GM12891 (cell line): ENCODE data around the gene NTRK3.

Experiments used
- DNase-seq: peaks from one replicate; pipeline ENCODE4 v3.0.0; 2011; ENCODE audit warnings: low spot score; ENCODE audit not compliant: insufficient read length
- FAIRE-seq: peaks from 2 replicates; lab custom pipeline; 2011; peaks lifted over from hg19 to GRCh38; lab: Jason Lieb, UNC
- PAX5 ChIP-seq: IDR thresholded peaks from 2 replicates; pipeline ENCODE4 v1.6.1; 2011; ENCODE audit warnings: low read length, moderate library complexity, mild to moderate bottlenecking; ENCODE audit not compliant: insufficient read depth, severe bottlenecking
- POLR2A ChIP-seq: IDR thresholded peaks from 2 replicates; pipeline ENCODE4 v1.6.1; 2011; ENCODE audit warnings: low read depth, low read length, control low read depth
- POLR2AphosphoS5 ChIP-seq: IDR thresholded peaks from 2 replicates; pipeline ENCODE4 v1.6.1; 2011; ENCODE audit warnings: low read depth, low read length, control low read depth
- POU2F2 ChIP-seq: IDR thresholded peaks from 2 replicates; pipeline ENCODE4 v1.6.1; 2011; ENCODE audit warnings: low read depth, mild to moderate bottlenecking, control low read depth, low read length, moderate library complexity
- SPI1 ChIP-seq: IDR thresholded peaks from 2 replicates; pipeline ENCODE4 v1.6.1; 2011; ENCODE audit warnings: low read depth, low read length, control low read depth
- TAF1 ChIP-seq: IDR thresholded peaks from 2 replicates; pipeline ENCODE4 v1.6.1; 2011; ENCODE audit warnings: low read depth, low read length, control low read depth

NTRK3 gene

GRCh38 chr15:87907676-87908446, 348.7 kb downstream of the NTRK3 start:
- FAIRE-seq = no peak

GRCh38 chr15:87906444-87906843, 350.1 kb downstream of the NTRK3 start:
- no peak for DNase-seq
- TF ChIP-seq POLR2A (no peak), PAX5 (no peak), POU2F2 (no peak), TAF1 (no peak), POLR2AphosphoS5 (no peak), SPI1 (no peak)
- no peak for FAIRE-seq

More at GRCh38 chr15:87907676-87908446, 348.7 kb downstream of the NTRK3 start:
- TF ChIP-seq PAX5 = no peak
- TF ChIP-seq TAF1 = no peak
- TF ChIP-seq POLR2A = no peak
- no peak for TF ChIP-seq POU2F2
- no peak for TF ChIP-seq POLR2AphosphoS5
- TF ChIP-seq SPI1 = no peak
- DNase-seq = no peak

- TF ChIP-seq POLR2AphosphoS5 = no peak
- TF ChIP-seq POLR2A = no peak
- TF ChIP-seq TAF1 = no peak
- DNase-seq (no peak), FAIRE-seq (no peak)
Observed at GRCh38 chr15:87902772-87903426, 353.6 kb downstream of the NTRK3 start.

- no peak for FAIRE-seq
- DNase-seq = no peak
- TF ChIP-seq PAX5 = no peak
- no peak for TF ChIP-seq POLR2AphosphoS5
- TF ChIP-seq POLR2A = no peak
- TF ChIP-seq TAF1 = no peak
- no peak for TF ChIP-seq POU2F2
- no peak for TF ChIP-seq SPI1
Observed at GRCh38 chr15:87901926-87902690, 354.4 kb downstream of the NTRK3 start.

GRCh38 chr15:87901008-87901407, 355.5 kb downstream of the NTRK3 start:
- DNase-seq = no peak
- no peak for FAIRE-seq

GRCh38 chr15:87896936-87897335, 359.6 kb downstream of the NTRK3 start:
- no peak for FAIRE-seq

More at GRCh38 chr15:87901008-87901407, 355.5 kb downstream of the NTRK3 start:
- TF ChIP-seq POLR2AphosphoS5 = no peak
- TF ChIP-seq SPI1 = no peak
- TF ChIP-seq TAF1 = no peak
- no peak for TF ChIP-seq PAX5
- TF ChIP-seq POLR2A = no peak
- no peak for TF ChIP-seq POU2F2

GRCh38 chr15:87887177-87887576, 369.4 kb downstream of the NTRK3 start:
- DNase-seq (no peak), FAIRE-seq (no peak)
- TF ChIP-seq SPI1 (no peak), POLR2AphosphoS5 (no peak), PAX5 (no peak), POLR2A (no peak), TAF1 (no peak), POU2F2 (no peak)

More at GRCh38 chr15:87896936-87897335, 359.6 kb downstream of the NTRK3 start:
- DNase-seq = no peak
- TF ChIP-seq POLR2AphosphoS5 (no peak), POU2F2 (no peak), TAF1 (no peak), POLR2A (no peak), PAX5 (no peak), SPI1 (no peak)

GRCh38 chr15:87881026-87881425, 375.5 kb downstream of the NTRK3 start:
- no peak for TF ChIP-seq POU2F2
- TF ChIP-seq TAF1 = no peak
- TF ChIP-seq SPI1 = peak; percentile 48
- FAIRE-seq = no peak
- no peak for DNase-seq

GRCh38 chr15:87877822-87878542, 378.6 kb downstream of the NTRK3 start:
- no peak for FAIRE-seq

More at GRCh38 chr15:87877822-87878542, 378.6 kb downstream of the NTRK3 start:
- no peak for DNase-seq
- no peak for TF ChIP-seq PAX5
- TF ChIP-seq POU2F2 = no peak
- TF ChIP-seq SPI1 = no peak
- no peak for TF ChIP-seq POLR2AphosphoS5
- TF ChIP-seq POLR2A = no peak
- no peak for TF ChIP-seq TAF1
